SW480 (cell line): ENCODE results near the gene CIRBP.

ENCODE experiments used
- DNase-seq: peaks from one replicate; pipeline ENCODE4 v3.0.0-alpha.2; 2016; ENCODE audit warnings: low spot score

Gene CIRBP

GRCh38 chr19:1268226-1269064 lies 687 bp upstream of the CIRBP start:
- DNase-seq, result no peak

- peak; percentile 59 for DNase-seq
Measured at GRCh38 chr19:1269478-1270212, 513 bp downstream of the CIRBP start.

GRCh38 chr19:1270213-1270853 lies 1.2 kb downstream of the CIRBP start:
- DNase-seq, result no peak

- no peak for DNase-seq
Measured at GRCh38 chr19:1270854-1271527, 1.9 kb downstream of the CIRBP start.

- no peak for DNase-seq
Measured at GRCh38 chr19:1271528-1272422, 2.6 kb downstream of the CIRBP start.

GRCh38 chr19:1272423-1273262 lies 3.5 kb downstream of the CIRBP start:
- DNase-seq, result no peak

- DNase-seq, result no peak
Measured at GRCh38 chr19:1273263-1274041, 4.3 kb downstream of the CIRBP start.

- DNase-seq, result no peak
Measured at GRCh38 chr19:1274081-1274851, 5.1 kb downstream of the CIRBP start.

- DNase-seq, result no peak
Measured at GRCh38 chr19:1274852-1275259, 5.7 kb downstream of the CIRBP start.

- peak; percentile 91 for DNase-seq
Measured at GRCh38 chr19:1275260-1275975, 6.3 kb downstream of the CIRBP start, which contains the start of gene FAM174C. FAM174C (plus strand) TSS chr19:1275530; CDS start chr19:1275550, 20 bp downstream.

GRCh38 chr19:1275976-1276627 lies 7.0 kb downstream of the CIRBP start:
- DNase-seq, result no peak

GRCh38 chr19:1276628-1277022 lies 7.5 kb downstream of the CIRBP start:
- peak; percentile 52 for DNase-seq

- no peak for DNase-seq
Measured at GRCh38 chr19:1277061-1277460, 7.9 kb downstream of the CIRBP start.

- no peak for DNase-seq
Measured at GRCh38 chr19:1278074-1278473, 8.9 kb downstream of the CIRBP start.

- DNase-seq, result no peak
Measured at GRCh38 chr19:1278713-1279660, 9.9 kb downstream of the CIRBP start.

GRCh38 chr19:1279782-1280341 lies 10.7 kb downstream of the CIRBP start:
- DNase-seq, result peak; percentile 70
